GM18526 (cell line): ENCODE data around the gene ABCG1.

Experiments used
- POLR2A ChIP-seq: IDR thresholded peaks from 3 replicates; pipeline ENCODE4 v1.6.1; 2011; ENCODE audit not compliant: insufficient read length; ENCODE audit errors: extremely low read depth

ABCG1 gene

DNA sequence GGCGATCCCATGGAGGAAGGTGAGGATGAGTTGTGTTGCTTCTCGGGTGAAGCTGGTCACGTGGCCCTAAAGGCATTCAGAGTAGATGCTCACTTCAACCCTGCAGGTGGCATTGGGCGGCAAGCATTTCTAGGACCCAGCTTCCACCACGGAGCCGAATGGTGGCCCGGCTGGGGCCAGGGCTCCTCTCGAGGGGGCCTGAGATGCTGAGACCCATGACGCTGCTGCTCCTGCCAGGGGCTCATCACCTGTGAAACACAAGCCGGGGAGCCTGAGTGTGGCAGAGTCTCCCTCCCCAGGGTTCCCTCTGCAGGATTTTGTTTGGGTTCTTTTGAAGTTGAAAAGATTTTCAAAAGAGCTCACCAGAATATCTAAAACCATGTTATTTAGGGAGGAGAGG is 41.2 kb downstream of the ABCG1 start:
- TF ChIP-seq POLR2A = no peak

GRCh38 chr21:42261829-42262200 is 42.9 kb downstream of the ABCG1 start:
- TF ChIP-seq POLR2A = no peak

GRCh38 chr21:42262831-42263231 is 43.9 kb downstream of the ABCG1 start:
- TF ChIP-seq POLR2A = no peak

DNA sequence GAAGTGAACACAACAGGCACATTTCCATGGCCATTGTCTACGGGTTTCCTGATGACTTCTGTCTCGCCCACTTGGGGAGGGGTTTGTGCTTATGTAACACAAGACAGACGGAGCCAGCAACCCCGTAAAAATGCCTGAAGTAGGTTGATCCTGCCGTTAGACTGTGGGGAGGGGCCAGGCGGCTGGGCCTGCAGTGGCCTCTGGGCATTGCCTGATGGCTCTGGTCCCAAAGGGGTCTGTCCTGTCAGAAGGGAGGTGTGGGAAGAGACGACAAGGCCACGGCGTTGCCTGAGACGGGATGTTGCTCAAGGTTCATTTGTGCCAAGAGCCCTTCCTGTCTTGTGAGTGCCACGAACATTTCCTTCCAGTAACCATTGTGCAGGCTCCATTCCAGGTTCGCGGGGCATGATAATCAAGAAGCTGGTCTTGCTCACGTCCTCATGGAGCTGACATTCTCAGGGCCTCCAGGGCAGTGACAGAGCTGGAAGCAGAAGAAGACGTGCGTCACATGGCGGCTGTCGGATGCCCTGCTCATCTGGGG is 44.7 kb downstream of the ABCG1 start:
- TF ChIP-seq POLR2A = no peak

GRCh38 chr21:42264245-42265195 is 45.6 kb downstream of the ABCG1 start:
- no peak for TF ChIP-seq POLR2A

- TF ChIP-seq POLR2A = no peak
Measured at GRCh38 chr21:42265231-42265812, 46.4 kb downstream of the ABCG1 start.

GRCh38 chr21:42266971-42267556 is 48.1 kb downstream of the ABCG1 start:
- TF ChIP-seq POLR2A = no peak

- no peak for TF ChIP-seq POLR2A
Measured at GRCh38 chr21:42269386-42269785, 50.4 kb downstream of the ABCG1 start.

DNA sequence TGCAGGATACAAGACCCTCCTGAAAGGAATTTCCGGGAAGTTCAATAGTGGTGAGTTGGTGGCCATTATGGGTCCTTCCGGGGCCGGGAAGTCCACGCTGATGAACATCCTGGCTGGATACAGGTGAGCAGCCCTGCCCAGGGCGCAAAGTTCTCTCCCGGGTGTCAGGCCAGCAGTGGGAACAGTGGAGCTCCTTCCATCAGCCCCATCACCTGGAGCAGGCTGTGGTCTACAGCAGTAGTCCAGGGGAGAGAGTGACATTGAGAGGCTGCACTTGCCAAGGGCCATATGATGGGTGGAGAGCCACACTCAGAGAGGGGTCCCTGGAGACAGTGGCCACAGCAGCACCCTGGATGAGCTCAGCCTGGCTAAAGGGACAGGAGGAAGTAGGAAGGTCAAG is 52.1 kb downstream of the ABCG1 start:
- TF ChIP-seq POLR2A = no peak

GRCh38 chr21:42272109-42272962 is 53.4 kb downstream of the ABCG1 start:
- no peak for TF ChIP-seq POLR2A

DNA sequence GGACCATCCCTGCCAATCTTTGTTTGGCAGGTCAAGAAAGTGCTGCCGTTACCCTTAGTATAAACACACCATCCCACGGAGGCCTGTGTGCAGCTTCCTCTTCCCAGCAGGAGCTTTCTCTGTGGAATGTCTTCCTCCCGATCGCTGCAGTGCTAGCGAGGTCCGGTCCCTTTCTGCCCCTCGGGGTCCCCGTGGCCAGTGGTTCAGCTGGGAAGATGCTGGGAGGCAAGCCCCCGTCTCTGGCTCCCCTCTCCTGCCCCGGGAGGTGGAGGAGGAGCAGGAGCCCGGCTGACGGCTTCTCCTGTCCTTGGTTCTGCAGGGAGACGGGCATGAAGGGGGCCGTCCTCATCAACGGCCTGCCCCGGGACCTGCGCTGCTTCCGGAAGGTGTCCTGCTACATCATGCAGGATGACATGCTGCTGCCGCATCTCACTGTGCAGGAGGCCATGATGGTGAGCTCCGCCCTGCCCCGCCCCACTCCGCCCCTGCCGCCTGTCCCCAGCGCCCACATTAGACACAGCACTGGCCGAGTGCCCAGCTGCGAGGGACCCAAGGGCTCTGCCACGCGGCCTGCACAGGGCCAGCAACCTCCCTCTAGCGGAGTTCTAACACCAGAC is 54.2 kb downstream of the ABCG1 start:
- no peak for TF ChIP-seq POLR2A

DNA sequence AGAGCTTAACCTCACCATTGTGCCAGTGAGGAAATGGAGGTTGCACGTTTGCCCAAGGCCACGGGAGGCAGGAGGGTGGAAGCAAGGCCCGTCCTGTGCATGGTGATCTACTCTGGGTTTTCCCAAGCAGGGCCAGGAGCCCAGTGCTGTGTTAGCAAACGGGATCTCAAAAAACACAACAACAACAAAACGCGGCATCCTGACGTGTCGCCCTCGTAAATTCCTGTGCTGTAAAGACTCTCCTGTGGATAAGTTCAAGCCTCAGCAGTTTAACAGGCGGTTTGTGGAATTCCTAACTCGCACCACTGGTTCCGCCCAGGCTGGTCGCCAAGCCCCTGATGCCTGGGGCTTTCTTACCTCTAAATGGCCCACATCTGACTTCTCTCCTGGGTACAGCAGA is 57.1 kb downstream of the ABCG1 start:
- TF ChIP-seq POLR2A = no peak

DNA sequence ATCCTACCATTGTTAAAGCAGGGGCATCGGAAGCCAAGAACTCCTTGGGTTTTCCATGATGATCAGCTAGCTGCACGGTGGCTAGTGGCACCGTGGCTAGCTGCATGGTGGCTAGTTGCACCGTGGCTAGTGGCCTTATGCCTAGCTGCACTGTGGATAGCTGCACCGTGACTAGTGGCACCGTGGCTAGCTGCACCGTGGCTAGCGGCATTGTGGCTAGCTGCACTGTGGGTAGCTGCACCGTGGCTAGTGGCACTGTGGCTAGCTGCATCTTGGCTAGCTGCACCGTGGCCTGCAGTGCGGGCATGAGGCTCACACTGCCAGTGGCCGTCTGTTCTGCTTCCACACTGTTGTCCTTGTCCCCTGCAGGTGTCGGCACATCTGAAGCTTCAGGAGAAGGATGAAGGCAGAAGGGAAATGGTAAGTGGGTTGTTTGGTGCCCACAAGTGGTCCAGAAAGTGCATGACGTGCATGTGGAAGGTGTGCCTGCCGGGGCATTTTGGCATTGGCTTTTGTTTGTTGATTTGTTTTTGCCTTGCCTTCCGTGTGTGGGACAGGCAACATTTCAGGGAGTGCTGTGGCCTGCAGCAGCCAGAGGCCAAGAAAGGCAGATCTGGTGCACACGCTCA is 57.7 kb downstream of the ABCG1 start:
- TF ChIP-seq POLR2A = no peak

DNA sequence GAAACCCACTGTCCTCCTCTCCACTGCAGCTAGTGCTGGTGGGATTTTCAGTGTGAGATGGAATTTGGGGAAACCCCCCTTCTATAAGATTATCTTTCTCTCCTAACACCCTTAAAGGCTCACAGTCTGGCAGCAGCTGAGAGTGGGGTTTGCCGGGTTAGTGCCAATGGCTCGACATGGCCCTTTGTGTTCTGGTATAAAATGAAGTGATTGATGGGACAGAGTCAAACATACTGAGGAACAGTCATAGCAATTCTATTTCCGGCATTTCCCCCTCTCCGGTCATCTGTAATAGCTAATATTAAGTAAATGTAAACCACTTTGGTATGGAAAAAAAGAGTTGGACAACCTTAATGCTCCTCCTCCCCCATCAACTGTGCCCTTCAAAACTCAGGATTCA is 58.7 kb downstream of the ABCG1 start:
- TF ChIP-seq POLR2A = no peak
